ENCODE data around the gene ZNF138. TPM values are rescaled to one million over a fixed set of nuclear protein-coding genes. Genes with fewer than 3 reads are reported as not detected.

Gene ZNF138
- total RNA-seq, 1 experiment from 2014 or later, result 25.6 TPM

- WGBS (ENCODE audit: extremely low coverage, insufficient read length, low lambda C conversion rate), result no CpG with 5 or more reads among the region's 4 CpGs
- H3K36me3 Mint-ChIP-seq (ENCODE audit: insufficient read depth in 1 of 3, low read depth in 3 of 3), result peaks cover 39 to 56% (median 49%) of the 10 kb centered on the region in 3 experiments
- H3K27me3 Mint-ChIP-seq (ENCODE audit: low read depth), result no peaks in the 10 kb centered on the region
Observed at GRCh38 chr7:64832136-64832535, 37.9 kb downstream of the ZNF138 start.

More at GRCh38 chr7:64832136-64832535, 37.9 kb downstream of the ZNF138 start:
- no peak overlapping the region for H4K91ac ChIP-seq (ENCODE audit: insufficient read length, low read depth, low read length)
- no peaks in the 10 kb centered on the region for H4K20me1 ChIP-seq (ENCODE audit: control insufficient read depth, insufficient read depth, insufficient read length)
- DNase-seq, result no peak
- H4K8ac ChIP-seq (replicated peaks; ENCODE audit: insufficient read length, low read depth, low read length), result no peak overlapping the region
- no peak overlapping the region for H3K9ac ChIP-seq (ENCODE audit: extremely low read depth, insufficient read length, low read length)
- H2BK20ac ChIP-seq (ENCODE audit: low read depth, low read length, poor library complexity, severe bottlenecking), result no peak overlapping the region
- no peak overlapping the region for H3K18ac ChIP-seq (ENCODE audit: insufficient read length, low read depth, low read length)
- no peak overlapping the region for H3K4ac ChIP-seq (ENCODE audit: low read depth, low read length)
- no peak overlapping the region for H2BK120ac ChIP-seq (ENCODE audit: low read depth, low read length, poor library complexity, severe bottlenecking)
- H3K4me2 ChIP-seq (ENCODE audit: insufficient read depth, insufficient read length, low read length), result no peak overlapping the region
- H2BK12ac ChIP-seq (ENCODE audit: insufficient read length, low read depth, low read length), result no peak overlapping the region
- no peaks in the 10 kb centered on the region for H3K23me2 ChIP-seq (ENCODE audit: insufficient read length, low read depth, low read length, poor library complexity, severe bottlenecking)
- H3K14ac ChIP-seq (ENCODE audit: insufficient read depth, low read length), result no peak overlapping the region
- no peak for TF ChIP-seq CTCF (conservative IDR thresholded peaks at IDR 0.05)
- no peak overlapping the region for H4K5ac ChIP-seq (ENCODE audit: insufficient read length, low read depth, low read length)
- H2AFZ ChIP-seq (ENCODE audit: low read length), result no peak overlapping the region
- H3K79me2 ChIP-seq (ENCODE audit: insufficient read depth, low read length), result no peaks in the 10 kb centered on the region
- no peak overlapping the region for H2AK5ac ChIP-seq (ENCODE audit: insufficient read length, low read length)
- Mint-ChIP-seq H3K4me1 (no peaks in the 10 kb centered on the region), H3K4me3 (no peak overlapping the region), H3K27ac (no peak overlapping the region), H3K9me3 (peaks cover 33 to 71% of the 10 kb centered on the region in 2 experiments)
- no peak overlapping the region for H3K23ac ChIP-seq (ENCODE audit: insufficient read length, low read depth, low read length)
- no peak overlapping the region for H3T11ph ChIP-seq (ENCODE audit: low read length)
- no peaks in the 10 kb centered on the region for H3K4me1 ChIP-seq (ENCODE audit: insufficient read depth, low read length)
- H3K9me3 ChIP-seq (ENCODE audit: control insufficient read depth, low read depth, low read length), result no peaks in the 10 kb centered on the region
- no peak overlapping the region for H2BK15ac ChIP-seq (ENCODE audit: low read depth, low read length)
- H3K56ac ChIP-seq (ENCODE audit: insufficient read length, low read depth, low read length), result no peak overlapping the region
- no peaks in the 10 kb centered on the region for H3K79me1 ChIP-seq (ENCODE audit: insufficient read depth, low read depth, low read length, poor library complexity, severe bottlenecking)
- no peak overlapping the region for H3K27ac ChIP-seq (ENCODE audit: insufficient read length, low read depth, low read length)
- no peaks in the 10 kb centered on the region for H3K27me3 ChIP-seq (ENCODE audit: insufficient read depth, low read length)
- H2BK5ac ChIP-seq (ENCODE audit: insufficient read length, low read length), result no peak overlapping the region

All from H9 (cell line).